Thymus (tissue), 11 donors: ENCODE data around the gene CYB561. TPM values are rescaled to one million over a fixed set of nuclear protein-coding genes. Genes with fewer than 3 reads are reported as not detected.

Experiments used
- DNase-seq, 9 donors: peaks; one replicate each; pipeline ENCODE4 v3.0.0-alpha.2; 2013; ENCODE audit warnings: low spot score in 9 of 9, low read depth in 6 of 9, missing footprints in 1 of 9
- H3K27ac ChIP-seq, 2 donors: one replicate each; pipeline ENCODE4 v1.5.1; 2013; ENCODE audit warnings: control low read depth in 1 of 2, low read depth in 1 of 2, low read length in 1 of 2, mild to moderate bottlenecking in 1 of 2, moderate library complexity in 1 of 2
- H3K27me3 ChIP-seq, 2 donors: one replicate each; pipeline ENCODE4 v1.5.1; 2013; ENCODE audit warnings: low read length in 1 of 2; ENCODE audit not compliant: control insufficient read depth in 2 of 2, insufficient read depth in 1 of 2
- H3K36me3 ChIP-seq, 2 donors: one replicate each; pipeline ENCODE4 v1.5.1; 2013; ENCODE audit warnings: low read length in 1 of 2, mild to moderate bottlenecking in 1 of 2, moderate library complexity in 1 of 2; ENCODE audit not compliant: control insufficient read depth in 2 of 2, insufficient read depth in 2 of 2
- H3K4me1 ChIP-seq, 2 donors: one replicate each; pipeline ENCODE4 v1.5.1; 2013; ENCODE audit warnings: low read length in 2 of 2; ENCODE audit not compliant: control insufficient read depth in 2 of 2, insufficient read depth in 2 of 2
- H3K4me3 ChIP-seq, 2 donors: one replicate each; pipeline ENCODE4 v1.5.1; 2013; ENCODE audit warnings: low read length in 2 of 2, control low read depth in 1 of 2, mild to moderate bottlenecking in 1 of 2
- H3K9me3 ChIP-seq, 2 donors: one replicate each; pipeline ENCODE4 v1.5.1; 2013; ENCODE audit warnings: low read length in 1 of 2, mild to moderate bottlenecking in 1 of 2; ENCODE audit not compliant: control insufficient read depth in 2 of 2, insufficient read depth in 1 of 2
- WGBS: extraction: QIAGEN DNeasy Blood & Tissue Kit; methylation state at CpG from one replicate; pipeline ENCODE4 v1.1.7; 2013; 5-methylcytosine and 5-hydroxymethylcytosine counted together
- polyA plus RNA-seq: library from polyadenylated mRNA; stranded (reverse); fragments of 200-250 nt; gene quantifications from one replicate; pipeline ENCODE4 v1.2.3, GENCODE V29; 2013
- total RNA-seq: library from RNA; stranded (reverse); fragments of 120-200 nt; gene quantifications from one replicate; pipeline ENCODE4 v1.2.4, GENCODE V29; 2013
- donor health status: healthy.

Gene CYB561
- total and polyA plus RNA-seq, 2 donors, result 2.6 to 7.8 TPM

DNA sequence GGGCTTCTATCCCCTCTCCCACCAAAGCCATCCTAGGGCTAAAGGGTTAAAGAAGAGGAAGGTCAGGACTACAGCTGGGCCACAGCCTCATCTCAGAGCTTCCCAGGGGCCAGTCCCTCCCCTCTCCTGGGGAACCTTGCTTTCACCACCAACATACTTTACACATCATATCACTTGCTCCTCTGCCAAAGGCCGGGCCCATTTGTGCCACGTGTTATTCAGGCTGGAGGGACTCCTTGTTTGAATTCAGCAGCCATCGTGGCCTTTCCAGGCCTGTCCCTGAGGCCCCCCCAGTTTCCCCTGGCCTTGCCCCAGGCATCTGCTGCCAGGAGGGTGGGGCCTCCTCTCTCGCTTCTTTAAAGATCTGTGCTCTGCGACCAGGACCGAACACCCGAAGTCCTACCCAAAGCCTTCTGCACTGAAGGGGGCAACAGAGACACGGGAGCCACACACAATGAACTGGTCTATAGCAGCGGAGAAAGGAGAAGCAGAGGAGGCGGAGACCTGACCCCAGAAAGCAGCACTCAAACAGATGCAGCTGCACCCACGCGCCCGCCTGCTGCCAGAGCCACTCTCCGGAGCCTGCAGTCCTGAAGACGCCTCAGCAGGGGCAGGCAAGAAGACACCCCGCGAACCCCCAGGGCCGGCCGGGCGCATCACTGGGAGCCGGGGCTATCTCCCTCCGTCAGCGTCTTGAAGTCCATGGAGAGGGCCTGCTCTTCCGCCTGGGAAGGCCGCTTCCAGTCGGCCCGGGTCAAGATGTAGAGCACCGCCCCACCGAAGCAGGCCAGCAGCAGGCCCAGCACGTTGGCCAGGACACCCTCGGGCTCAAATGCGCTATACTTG is 12.1 kb downstream of the CYB561 start:
- Histone ChIP-seq H3K36me3 (no peaks in the 10 kb centered on the region), H3K27ac (no peak overlapping the region), H3K4me1 (peaks cover 13 to 49% of the 10 kb centered on the region in 2 donors), H3K27me3 (peaks cover 0 to 3% of the 10 kb centered on the region in 2 donors), H3K4me3 (no peak overlapping the region), H3K9me3 (no peaks in the 10 kb centered on the region)
- WGBS, result 44% methylated on average over 32 of the region's 32 CpGs
- DNase-seq, result peak in 2 of 9 donors; percentile 48 to 63

DNA sequence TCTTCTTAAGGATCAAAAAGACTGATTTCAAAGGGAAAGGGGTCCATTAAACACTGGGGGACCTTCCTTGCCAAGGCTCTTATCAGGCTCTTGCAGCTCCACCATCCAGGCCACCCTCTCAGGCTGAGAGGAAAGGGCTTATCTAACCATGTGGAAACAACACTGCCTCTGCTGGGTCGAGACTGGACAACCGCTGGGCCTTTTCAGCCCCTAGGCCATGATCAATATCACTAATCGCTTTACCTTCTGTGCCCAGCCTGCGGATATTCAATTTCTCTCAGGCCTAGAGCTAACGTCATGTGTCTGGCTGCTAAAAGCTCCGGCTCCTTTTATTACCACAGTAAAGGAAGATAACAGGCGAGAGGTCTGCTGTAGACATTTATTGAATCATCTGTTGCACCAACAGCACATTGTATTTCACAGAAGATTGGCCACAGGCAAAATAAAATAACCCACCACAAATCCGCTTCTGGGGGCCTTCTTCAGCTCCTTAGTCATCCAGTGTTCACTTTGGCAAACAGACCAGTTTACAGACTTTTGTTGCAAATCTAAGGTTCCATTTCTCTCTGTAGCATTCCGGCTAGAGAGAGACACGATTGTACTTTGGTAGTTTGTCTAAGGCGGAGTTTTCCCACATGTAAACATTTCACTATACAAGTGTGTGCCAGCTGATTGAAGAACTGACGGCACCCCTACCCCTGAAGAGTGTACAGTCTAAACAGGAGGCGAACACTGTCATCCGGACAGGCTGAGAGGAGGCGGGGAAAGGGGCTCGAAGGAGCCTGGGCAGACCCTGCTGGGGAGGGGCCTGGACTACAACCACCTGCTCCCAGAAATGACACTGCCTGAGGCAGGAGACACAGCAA is 13.9 kb downstream of the CYB561 start:
- no peak overlapping the region for H3K27ac ChIP-seq
- no peaks in the 10 kb centered on the region for H3K36me3 ChIP-seq
- WGBS, result 88% methylated on average over 16 of the region's 16 CpGs
- H3K27me3 ChIP-seq, result no peaks in the 10 kb centered on the region
- no peak for DNase-seq
- H3K4me3 ChIP-seq, result no peak overlapping the region
- H3K4me1 ChIP-seq, result peaks cover 19 to 55% of the 10 kb centered on the region in 2 donors
- H3K9me3 ChIP-seq, result no peaks in the 10 kb centered on the region

DNA sequence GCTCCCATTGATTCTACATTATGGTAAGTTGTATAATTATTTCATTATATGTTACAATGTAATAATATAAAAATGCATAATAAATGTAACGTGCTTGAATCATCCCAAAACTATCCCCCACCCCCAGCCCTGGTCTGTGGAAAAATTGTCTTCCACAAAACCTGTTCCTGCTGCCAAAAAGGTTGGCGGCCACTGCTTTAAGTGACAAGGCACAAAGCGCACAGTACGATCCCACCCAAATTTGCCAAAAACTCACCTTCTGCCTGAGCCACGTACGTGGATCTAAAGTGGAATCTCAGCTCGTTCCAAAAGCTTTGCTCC is 14.5 kb downstream of the CYB561 start:
- H3K4me3 ChIP-seq, result no peak overlapping the region
- H3K4me1 ChIP-seq, result peaks cover 19 to 59% of the 10 kb centered on the region in 2 donors
- H3K36me3 ChIP-seq, result no peaks in the 10 kb centered on the region
- no peaks in the 10 kb centered on the region for H3K9me3 ChIP-seq
- 97% methylated on average over 7 of the region's 7 CpGs for WGBS
- no peak for DNase-seq
- H3K27me3 ChIP-seq, result no peaks in the 10 kb centered on the region
- no peak overlapping the region for H3K27ac ChIP-seq

DNA sequence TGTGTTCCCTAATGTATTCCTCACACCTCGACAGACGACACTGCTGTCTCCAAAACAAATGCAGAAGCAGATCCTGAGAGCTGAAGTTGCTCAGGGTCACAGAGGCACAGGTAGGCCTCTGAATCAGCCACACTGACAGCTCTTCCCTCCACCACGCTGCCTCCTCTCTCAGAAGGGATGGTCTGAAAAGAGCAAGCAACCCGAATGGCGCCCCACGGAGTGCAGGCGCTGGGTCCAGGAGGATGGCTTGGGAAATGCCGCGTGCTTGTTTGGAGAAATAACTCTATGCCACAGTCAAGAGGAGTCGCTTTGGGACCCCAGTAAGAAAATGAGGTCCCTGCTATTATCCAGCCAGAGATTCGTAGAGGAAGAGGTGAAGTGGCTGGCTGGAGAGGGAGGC is 15.9 kb downstream of the CYB561 start:
- H3K9me3 ChIP-seq, result no peaks in the 10 kb centered on the region
- H3K4me3 ChIP-seq, result no peak overlapping the region
- H3K4me1 ChIP-seq, result peaks cover 19 to 56% of the 10 kb centered on the region in 2 donors
- no peaks in the 10 kb centered on the region for H3K27me3 ChIP-seq
- 97% methylated on average over 11 of the region's 11 CpGs for WGBS
- no peak overlapping the region for H3K27ac ChIP-seq
- DNase-seq, result no peak
- no peaks in the 10 kb centered on the region for H3K36me3 ChIP-seq

DNA sequence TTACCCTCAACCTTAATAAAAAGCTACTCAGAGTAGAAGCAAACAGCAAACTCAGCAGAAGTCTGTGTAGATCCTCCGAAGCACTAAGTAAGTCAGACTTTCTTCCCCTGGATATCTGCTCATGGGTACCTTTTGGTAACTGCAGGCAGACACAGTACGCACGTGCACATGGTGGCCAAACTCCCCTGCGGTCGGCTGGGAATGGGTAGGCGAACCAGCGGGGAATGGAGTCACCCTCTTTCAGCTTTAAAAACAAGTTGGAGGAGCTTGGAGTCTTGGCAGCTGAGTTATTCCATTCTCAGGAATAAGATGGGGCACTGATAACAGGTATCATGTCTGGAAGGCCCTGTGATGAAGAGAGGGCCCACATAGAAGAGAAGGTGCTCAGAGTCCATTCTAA is 16.3 kb downstream of the CYB561 start:
- Histone ChIP-seq H3K4me3 (no peak overlapping the region), H3K27ac (no peak overlapping the region), H3K9me3 (no peaks in the 10 kb centered on the region), H3K4me1 (peaks cover 16 to 51% of the 10 kb centered on the region in 2 donors), H3K36me3 (no peaks in the 10 kb centered on the region), H3K27me3 (no peaks in the 10 kb centered on the region)
- DNase-seq, result no peak
- 97% methylated on average over 7 of the region's 7 CpGs for WGBS

DNA sequence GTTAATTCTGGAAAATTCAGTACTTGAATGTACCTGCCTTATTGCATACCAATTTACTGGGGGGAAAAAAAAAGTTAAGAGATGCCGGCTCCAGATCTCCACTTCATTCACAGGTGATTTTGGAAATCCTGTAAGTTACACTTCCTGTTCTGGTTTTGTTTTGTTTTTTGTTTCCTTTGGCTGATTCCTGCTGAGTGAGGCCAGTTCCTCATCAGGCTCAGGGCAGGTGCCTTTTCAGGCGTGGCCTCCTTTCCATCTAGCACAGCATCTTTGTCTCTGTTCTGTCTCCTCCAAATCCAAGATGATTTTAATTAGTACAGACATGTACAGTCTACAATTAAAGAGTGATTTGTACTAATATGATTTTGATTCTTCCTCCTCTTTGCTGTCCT is 19.2 kb downstream of the CYB561 start:
- Histone ChIP-seq H3K4me1 (peaks cover 7 to 24% of the 10 kb centered on the region in 2 donors), H3K27me3 (no peaks in the 10 kb centered on the region), H3K36me3 (no peaks in the 10 kb centered on the region), H3K4me3 (no peak overlapping the region), H3K9me3 (no peaks in the 10 kb centered on the region), H3K27ac (no peak overlapping the region)
- no peak for DNase-seq
- WGBS, result 60% methylated on average over 2 of the region's 2 CpGs

DNA sequence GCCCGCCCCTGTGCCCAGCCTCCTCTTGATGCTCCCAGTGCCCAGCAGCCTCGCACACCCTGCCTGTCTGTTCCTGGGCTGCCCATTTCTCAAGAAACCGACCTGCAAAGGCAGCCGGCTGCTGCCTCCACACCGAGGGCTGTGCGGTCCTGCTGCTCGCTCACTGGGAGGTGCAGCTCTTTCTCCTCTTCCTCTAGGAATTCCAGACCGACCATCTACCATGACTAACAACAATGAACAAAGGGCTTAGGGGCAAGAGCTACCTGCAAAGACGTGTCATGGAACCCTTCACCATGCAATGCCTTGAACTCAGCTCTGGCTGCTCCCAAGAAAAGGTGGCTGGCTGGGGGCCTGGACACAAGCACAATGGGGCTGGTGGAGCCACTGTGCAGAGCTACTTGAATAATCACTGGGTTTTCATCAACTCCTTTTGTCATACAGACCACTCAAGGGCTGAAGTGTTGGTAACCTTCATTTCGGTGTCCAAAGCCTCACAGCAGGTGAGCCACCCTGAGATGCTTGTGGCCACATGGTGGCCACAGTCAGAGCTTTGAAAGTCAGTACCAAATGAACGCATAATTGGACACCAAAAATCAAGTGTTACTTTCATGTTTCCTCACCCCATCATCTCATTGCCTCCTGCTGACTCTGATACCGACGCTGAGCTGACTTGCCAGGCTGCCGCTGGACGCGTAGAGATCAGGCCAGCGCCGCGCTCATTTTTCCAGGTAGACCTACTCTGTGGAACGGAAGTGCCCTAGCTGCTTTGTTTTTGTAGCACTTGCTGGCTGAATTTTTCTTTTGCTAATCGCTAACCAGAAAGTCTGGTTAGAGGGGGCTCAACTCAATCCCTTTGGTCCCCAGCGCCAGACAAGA is 19.8 kb downstream of the CYB561 start:
- Histone ChIP-seq H3K4me3 (no peak overlapping the region), H3K27ac (no peak overlapping the region), H3K4me1 (peaks cover 7 to 24% of the 10 kb centered on the region in 2 donors), H3K27me3 (no peaks in the 10 kb centered on the region), H3K36me3 (no peaks in the 10 kb centered on the region), H3K9me3 (no peaks in the 10 kb centered on the region)
- DNase-seq, result no peak
- 97% methylated on average over 22 of the region's 22 CpGs for WGBS

DNA sequence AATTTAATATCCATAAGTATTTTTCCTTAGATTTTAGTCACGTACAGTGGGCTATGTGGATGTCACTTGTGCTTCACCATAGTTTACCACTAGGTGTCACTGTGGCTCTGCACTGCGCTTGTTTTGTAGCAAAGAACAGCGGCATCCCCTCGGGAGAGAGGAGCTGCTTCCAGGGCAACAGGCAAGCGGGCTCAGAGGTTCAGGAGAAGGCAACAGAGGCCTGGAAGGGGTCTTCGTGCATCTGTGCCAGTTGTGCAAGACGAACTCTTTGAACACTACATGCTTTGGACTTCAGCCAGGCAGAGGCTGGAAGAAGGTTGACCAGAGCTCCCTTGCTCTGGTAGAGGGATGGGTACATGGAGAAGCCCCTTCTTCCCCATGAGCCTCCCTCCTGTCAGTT is 20.6 kb downstream of the CYB561 start:
- H3K36me3 ChIP-seq, result no peaks in the 10 kb centered on the region
- no peak overlapping the region for H3K27ac ChIP-seq
- 4% methylated on average over 7 of the region's 7 CpGs for WGBS
- H3K4me3 ChIP-seq, result no peak overlapping the region
- peaks cover 7 to 26% of the 10 kb centered on the region in 2 donors for H3K4me1 ChIP-seq
- H3K27me3 ChIP-seq, result no peaks in the 10 kb centered on the region
- no peaks in the 10 kb centered on the region for H3K9me3 ChIP-seq
- peak in 8 of 9 donors; percentile 64 to 84 (median 70) for DNase-seq
